ENCODE data around the gene APOC3.
A peak's percentile ranks its signal among the peaks of the same experiment; 100 is the strongest.

Gene APOC3

DNA sequence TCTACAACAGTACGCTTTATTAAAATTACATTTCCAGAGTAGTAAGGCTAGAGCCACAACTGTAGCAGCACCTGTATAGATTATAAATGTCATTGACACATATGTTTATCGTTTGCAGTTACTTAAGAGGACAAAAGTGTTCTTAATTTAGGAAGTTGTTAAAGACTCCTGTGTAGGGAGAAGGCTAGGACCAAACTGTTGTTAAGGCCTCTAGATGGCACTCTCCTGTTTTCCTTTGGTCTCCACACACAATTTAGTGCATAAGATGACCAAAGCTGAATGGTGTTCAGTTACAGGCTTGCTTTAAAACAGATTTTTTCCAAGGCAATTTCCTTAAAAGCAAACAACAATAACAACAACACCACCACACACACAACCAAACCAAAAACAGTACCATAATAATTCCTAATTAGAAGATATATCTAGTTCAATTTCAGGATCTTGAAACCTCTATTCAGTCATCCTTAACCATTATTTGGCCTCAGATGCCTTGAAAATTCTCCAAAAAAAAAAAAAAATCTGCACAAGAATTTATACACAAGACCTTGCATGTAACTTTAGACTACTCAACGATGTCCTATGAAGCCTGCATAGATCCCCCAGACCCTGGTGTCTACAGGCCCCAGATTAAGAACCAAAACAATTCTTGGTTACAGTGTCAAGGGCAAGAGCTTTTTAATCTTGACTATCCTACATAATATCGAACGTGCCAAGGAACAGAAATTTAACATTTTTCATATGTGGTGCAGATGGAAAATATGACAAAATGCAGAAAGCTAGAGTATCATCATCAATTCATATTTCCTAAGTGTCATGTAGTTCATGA is 50.3 kb downstream of the APOC3 start:
- peak; percentile 43 to 73 for DNase-seq

DNA sequence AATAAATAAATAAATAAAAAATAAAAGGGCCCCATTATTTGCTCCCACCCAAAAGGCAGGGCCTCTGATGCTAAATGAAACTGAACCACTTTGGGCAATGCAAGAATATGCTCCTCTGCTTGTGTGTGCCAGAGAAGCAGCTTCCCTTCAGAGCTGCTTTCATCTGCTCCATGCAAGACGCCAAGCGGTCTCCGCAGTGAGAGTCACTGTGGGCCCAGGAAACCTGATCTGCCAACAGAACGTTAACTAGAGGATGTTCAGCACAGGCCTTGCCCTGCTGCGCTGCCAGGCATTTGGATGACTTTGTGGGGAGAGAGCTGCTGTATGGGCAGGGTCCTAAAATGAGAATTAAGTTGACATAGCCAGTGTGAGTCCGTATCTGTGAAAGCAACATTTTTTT is 51.4 kb downstream of the APOC3 start:
- DNase-seq: peak in 1 of 2 experiments; percentile 52

DNA sequence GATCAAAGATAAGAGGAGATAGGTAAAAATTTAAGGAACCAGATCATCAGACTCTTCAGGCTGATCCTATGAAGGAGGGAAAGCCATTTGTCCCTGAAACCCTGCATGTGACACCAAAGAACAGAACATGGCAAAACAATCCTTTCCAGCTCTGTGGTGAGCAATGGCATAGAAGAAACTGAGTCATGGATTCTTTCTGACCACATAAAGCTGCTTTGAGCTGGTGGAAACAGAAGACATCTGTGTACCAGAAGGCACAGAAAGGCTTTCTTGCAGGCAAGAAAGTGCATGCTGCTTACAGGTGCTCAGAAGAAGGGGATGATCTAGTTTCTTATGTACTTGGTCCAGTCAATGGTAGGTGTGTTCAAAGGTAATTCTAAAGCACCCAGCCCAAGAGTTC is 52.7 kb downstream of the APOC3 start:
- DNase-seq: no peak

Data from NCI-H446 (cell line).